HEK293 (cell line): Measurements from ENCODE around the gene OR2F2.

ENCODE experiments used
- BCL6B ChIP-seq: fragments of 450-650 bp; formaldehyde crosslinking; IDR thresholded peaks from 2 replicates; pipeline ENCODE4 v1.5.1; 2017; ENCODE audit warnings: missing biosample characterization, missing genetic modification characterization
- HOXA7 ChIP-seq: sonication (generic); formaldehyde crosslinking; IDR thresholded peaks from 2 replicates; pipeline ENCODE4 v1.8.1; 2022; ENCODE audit warnings: missing genetic modification reagents, borderline replicate concordance
- PATZ1 ChIP-seq: fragments of 450-650 bp; formaldehyde crosslinking; IDR thresholded peaks from 2 replicates; pipeline ENCODE4 v1.5.1; 2016; ENCODE audit warnings: missing biosample characterization, missing genetic modification characterization
- SCRT2 ChIP-seq: fragments of 450-650 bp; formaldehyde crosslinking; IDR thresholded peaks from 2 replicates; pipeline ENCODE4 v1.5.1; 2016; ENCODE audit warnings: missing biosample characterization, missing genetic modification characterization
- SETDB1 ChIP-seq: IDR thresholded peaks from one replicate; pipeline ENCODE4 v1.6.1; 2017; ENCODE audit warnings: mild to moderate bottlenecking, low read length, moderate library complexity, mixed read lengths; ENCODE audit not compliant: insufficient read length
- ZNF121 ChIP-seq: fragments of 450-650 bp; formaldehyde crosslinking; IDR thresholded peaks from 2 replicates; pipeline ENCODE4 v1.5.1; 2016; ENCODE audit warnings: missing biosample characterization, missing genetic modification characterization
- ZNF184 ChIP-seq: fragments of 450-650 bp; IDR thresholded peaks from 2 replicates; pipeline ENCODE4 v1.5.1; 2018; ENCODE audit warnings: missing biosample characterization, mild to moderate bottlenecking, missing genetic modification characterization
- ZNF274 ChIP-seq, 2 experiments: fragments of 200-500 bp in 1 of 2; fragments of 450-650 bp in 1 of 2; sonication (Bioruptor generic) in 1 of 2; formaldehyde crosslinking in 1 of 2; IDR thresholded peaks; 2 replicates each; pipeline versions ENCODE4 v1.5.1 to v1.6.1; 2014 to 2016; ENCODE audit warnings: borderline replicate concordance in 1 of 2, inconsistent platforms in 1 of 2, low read length in 1 of 2, missing biosample characterization in 1 of 2, missing genetic modification characterization in 1 of 2
- TF ChIP-seq, protein P1 (sequence below): fragments of 450-650 bp; formaldehyde crosslinking; IDR thresholded peaks from 2 replicates; pipeline ENCODE4 v1.5.1; 2016; ENCODE audit warnings: missing biosample characterization, missing genetic modification characterization
- TF ChIP-seq, protein P2 (sequence below): sonication (generic); formaldehyde crosslinking; IDR thresholded peaks from 2 replicates; pipeline ENCODE4 v1.8.1; 2022; ENCODE audit warnings: mild to moderate bottlenecking, moderate library complexity, missing genetic modification reagents
- TF ChIP-seq, protein P3 (sequence below): fragments of 450-650 bp; formaldehyde crosslinking; IDR thresholded peaks from 2 replicates; pipeline ENCODE4 v1.5.1; 2016; ENCODE audit warnings: missing biosample characterization, missing genetic modification characterization

GRCh38 chr7:143983960-143984359 is 48.9 kb downstream of the OR2F2 start:
- TF ChIP-seq, protein P1, sequence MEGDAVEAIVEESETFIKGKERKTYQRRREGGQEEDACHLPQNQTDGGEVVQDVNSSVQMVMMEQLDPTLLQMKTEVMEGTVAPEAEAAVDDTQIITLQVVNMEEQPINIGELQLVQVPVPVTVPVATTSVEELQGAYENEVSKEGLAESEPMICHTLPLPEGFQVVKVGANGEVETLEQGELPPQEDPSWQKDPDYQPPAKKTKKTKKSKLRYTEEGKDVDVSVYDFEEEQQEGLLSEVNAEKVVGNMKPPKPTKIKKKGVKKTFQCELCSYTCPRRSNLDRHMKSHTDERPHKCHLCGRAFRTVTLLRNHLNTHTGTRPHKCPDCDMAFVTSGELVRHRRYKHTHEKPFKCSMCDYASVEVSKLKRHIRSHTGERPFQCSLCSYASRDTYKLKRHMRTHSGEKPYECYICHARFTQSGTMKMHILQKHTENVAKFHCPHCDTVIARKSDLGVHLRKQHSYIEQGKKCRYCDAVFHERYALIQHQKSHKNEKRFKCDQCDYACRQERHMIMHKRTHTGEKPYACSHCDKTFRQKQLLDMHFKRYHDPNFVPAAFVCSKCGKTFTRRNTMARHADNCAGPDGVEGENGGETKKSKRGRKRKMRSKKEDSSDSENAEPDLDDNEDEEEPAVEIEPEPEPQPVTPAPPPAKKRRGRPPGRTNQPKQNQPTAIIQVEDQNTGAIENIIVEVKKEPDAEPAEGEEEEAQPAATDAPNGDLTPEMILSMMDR: no peak
- no peak for TF ChIP-seq ZNF121 (tag by site-specific recombination)
- TF ChIP-seq ZNF274 (IDR thresholded peaks at IDR 0.05; ENCODE audit: low read length): no peak
- TF ChIP-seq ZNF274 (tag by site-specific recombination; IDR thresholded peaks at IDR 0.05; ENCODE audit: borderline replicate concordance): no peak
- TF ChIP-seq SCRT2 (tag by site-specific recombination): no peak
- no peak for TF ChIP-seq ZNF184
- no peak for TF ChIP-seq BCL6B
- TF ChIP-seq HOXA7 (CRISPR knock-in tag): no peak
- TF ChIP-seq PATZ1 (tag by site-specific recombination): no peak
- TF ChIP-seq, protein P2, sequence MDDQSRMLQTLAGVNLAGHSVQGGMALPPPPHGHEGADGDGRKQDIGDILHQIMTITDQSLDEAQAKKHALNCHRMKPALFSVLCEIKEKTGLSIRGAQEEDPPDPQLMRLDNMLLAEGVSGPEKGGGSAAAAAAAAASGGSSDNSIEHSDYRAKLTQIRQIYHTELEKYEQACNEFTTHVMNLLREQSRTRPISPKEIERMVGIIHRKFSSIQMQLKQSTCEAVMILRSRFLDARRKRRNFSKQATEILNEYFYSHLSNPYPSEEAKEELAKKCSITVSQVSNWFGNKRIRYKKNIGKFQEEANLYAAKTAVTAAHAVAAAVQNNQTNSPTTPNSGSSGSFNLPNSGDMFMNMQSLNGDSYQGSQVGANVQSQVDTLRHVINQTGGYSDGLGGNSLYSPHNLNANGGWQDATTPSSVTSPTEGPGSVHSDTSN (CRISPR knock-in tag): no peak
- no peak for TF ChIP-seq SETDB1
- TF ChIP-seq, protein P3, sequence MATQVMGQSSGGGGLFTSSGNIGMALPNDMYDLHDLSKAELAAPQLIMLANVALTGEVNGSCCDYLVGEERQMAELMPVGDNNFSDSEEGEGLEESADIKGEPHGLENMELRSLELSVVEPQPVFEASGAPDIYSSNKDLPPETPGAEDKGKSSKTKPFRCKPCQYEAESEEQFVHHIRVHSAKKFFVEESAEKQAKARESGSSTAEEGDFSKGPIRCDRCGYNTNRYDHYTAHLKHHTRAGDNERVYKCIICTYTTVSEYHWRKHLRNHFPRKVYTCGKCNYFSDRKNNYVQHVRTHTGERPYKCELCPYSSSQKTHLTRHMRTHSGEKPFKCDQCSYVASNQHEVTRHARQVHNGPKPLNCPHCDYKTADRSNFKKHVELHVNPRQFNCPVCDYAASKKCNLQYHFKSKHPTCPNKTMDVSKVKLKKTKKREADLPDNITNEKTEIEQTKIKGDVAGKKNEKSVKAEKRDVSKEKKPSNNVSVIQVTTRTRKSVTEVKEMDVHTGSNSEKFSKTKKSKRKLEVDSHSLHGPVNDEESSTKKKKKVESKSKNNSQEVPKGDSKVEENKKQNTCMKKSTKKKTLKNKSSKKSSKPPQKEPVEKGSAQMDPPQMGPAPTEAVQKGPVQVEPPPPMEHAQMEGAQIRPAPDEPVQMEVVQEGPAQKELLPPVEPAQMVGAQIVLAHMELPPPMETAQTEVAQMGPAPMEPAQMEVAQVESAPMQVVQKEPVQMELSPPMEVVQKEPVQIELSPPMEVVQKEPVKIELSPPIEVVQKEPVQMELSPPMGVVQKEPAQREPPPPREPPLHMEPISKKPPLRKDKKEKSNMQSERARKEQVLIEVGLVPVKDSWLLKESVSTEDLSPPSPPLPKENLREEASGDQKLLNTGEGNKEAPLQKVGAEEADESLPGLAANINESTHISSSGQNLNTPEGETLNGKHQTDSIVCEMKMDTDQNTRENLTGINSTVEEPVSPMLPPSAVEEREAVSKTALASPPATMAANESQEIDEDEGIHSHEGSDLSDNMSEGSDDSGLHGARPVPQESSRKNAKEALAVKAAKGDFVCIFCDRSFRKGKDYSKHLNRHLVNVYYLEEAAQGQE (tag by site-specific recombination): no peak
